Smooth muscle cell (in vitro differentiated cells): ENCODE data around the gene DCUN1D4. TPM values are rescaled to one million over a fixed set of nuclear protein-coding genes. Genes with fewer than 3 reads are reported as not detected.

Experiments used
- DNase-seq: peaks from one replicate; lab custom pipeline; 2025; ENCODE audit not compliant: unreplicated experiment; lab: John Stamatoyannopoulos, UW
- H2AFZ ChIP-seq: fragments of 200-600 bp; sonication (generic); 2 replicates; pipeline ENCODE4 v1.6.0; 2016; ENCODE audit warnings: antibody characterized with exemption, low read depth, mild to moderate bottlenecking
- H3F3A ChIP-seq: fragments of 200-600 bp; sonication (generic); 2 replicates; pipeline ENCODE4 v1.6.0; 2017; ENCODE audit warnings: antibody characterized with exemption, low read depth
- H3K27ac ChIP-seq: fragments of 200-600 bp; sonication (generic); 2 replicates; pipeline ENCODE4 v1.5.1; 2016; ENCODE audit warnings: low read depth, mild to moderate bottlenecking
- H3K27me3 ChIP-seq: fragments of 200-600 bp; sonication (generic); 2 replicates; pipeline ENCODE4 v1.6.1; 2016; ENCODE audit warnings: low read depth, mild to moderate bottlenecking
- H3K36me3 ChIP-seq: fragments of 200-600 bp; sonication (generic); 2 replicates; pipeline ENCODE4 v1.5.1; 2016; ENCODE audit warnings: low read depth
- H3K4me1 ChIP-seq: fragments of 200-600 bp; sonication (generic); 2 replicates; pipeline ENCODE4 v1.5.1; 2016; ENCODE audit warnings: low read depth
- H3K4me2 ChIP-seq: fragments of 200-600 bp; sonication (generic); 2 replicates; pipeline ENCODE4 v1.6.0; 2016; ENCODE audit warnings: mild to moderate bottlenecking
- H3K4me3 ChIP-seq: fragments of 200-600 bp; sonication (generic); 2 replicates; pipeline ENCODE4 v1.5.1; 2016; ENCODE audit warnings: mild to moderate bottlenecking
- H3K79me2 ChIP-seq: fragments of 200-600 bp; sonication (generic); 2 replicates; pipeline ENCODE4 v1.6.0; 2016; ENCODE audit warnings: low read depth, mild to moderate bottlenecking
- H3K9ac ChIP-seq: fragments of 200-600 bp; sonication (generic); 2 replicates; pipeline ENCODE4 v1.6.0; 2016; ENCODE audit warnings: low read depth
- H3K9me3 ChIP-seq: fragments of 200-600 bp; sonication (generic); replicated peaks from 2 replicates; pipeline ENCODE4 v1.5.1; 2016; ENCODE audit warnings: low read depth
- H4K20me1 ChIP-seq: fragments of 200-600 bp; sonication (generic); 2 replicates; pipeline ENCODE4 v1.6.0; 2016; ENCODE audit warnings: low read depth
- WGBS: methylation state at CpG from one replicate; pipeline ENCODE4 v1.1.7; 2016; ENCODE audit warnings: low lambda C conversion rate; 5-methylcytosine and 5-hydroxymethylcytosine counted together
- polyA plus RNA-seq: library from polyadenylated mRNA; unstranded; fragments of >200 nt; fragmentation: Nextera tagmentation; extraction: Ambion mirVana; gene quantifications from 2 replicates; pipeline ENCODE4 v1.2.1, GENCODE V29; 2016
- total RNA-seq: library from RNA; depleted of rRNA; stranded (reverse); fragments of >200 nt; gene quantifications from 2 replicates; pipeline ENCODE4 v1.2.3, GENCODE V29; 2014
- TF ChIP-seq, protein P1 (sequence below): fragments of 200-600 bp; sonication (generic); IDR thresholded peaks from 2 replicates; pipeline ENCODE4 v1.5.1; 2017; ENCODE audit warnings: borderline replicate concordance, mild to moderate bottlenecking, antibody characterized with exemption; ENCODE audit not compliant: insufficient read depth, poor library complexity, severe bottlenecking

Gene DCUN1D4
- total and polyA plus RNA-seq, 2 experiments from 2014 or later, result 14.1 to 22.9 TPM

DNA sequence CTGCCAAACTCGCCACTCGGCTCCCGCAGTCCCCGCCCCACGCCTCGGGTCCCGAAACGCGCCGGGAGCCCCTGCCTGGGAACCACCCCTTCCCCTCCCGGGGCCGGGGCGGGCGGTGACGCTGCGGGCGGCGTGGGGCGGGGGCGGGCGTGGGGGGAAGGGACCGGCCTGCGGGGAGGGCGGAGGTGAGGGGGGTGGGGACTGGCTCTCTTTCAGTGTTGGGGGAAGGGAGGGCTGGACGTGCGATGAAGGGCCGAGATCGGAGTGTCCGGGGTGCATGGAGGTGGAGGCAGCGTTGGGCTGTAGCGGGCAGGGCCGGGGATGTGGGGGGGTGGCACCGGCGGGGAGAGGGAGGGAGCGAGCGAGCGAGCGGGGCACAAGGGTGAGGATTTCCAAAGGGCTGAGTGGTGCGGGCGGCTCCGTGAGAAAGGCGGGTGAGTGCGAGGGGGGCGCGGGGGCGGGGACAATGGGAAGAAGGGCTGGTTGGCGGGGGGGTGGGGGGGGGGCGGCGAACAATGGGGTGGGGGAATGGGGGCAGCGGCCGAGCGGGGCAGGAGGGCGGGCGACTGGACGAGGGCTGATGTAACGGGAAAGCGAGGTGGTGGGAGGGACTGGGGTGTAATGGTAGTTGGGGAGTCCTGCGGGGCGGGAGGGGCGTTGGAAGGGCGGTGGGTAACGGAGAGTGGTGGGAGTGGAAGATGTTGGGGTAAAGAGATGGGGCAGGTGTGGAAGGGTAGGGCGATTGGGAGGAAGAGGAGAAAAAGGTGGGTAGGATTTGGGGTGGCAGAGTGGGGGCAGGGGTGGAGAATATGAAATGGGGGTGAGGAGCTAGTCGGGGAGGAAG is 578 bp downstream of the DCUN1D4 start:
- Histone ChIP-seq H3K36me3 (no peaks in the 10 kb centered on the region), H3K27me3 (no peaks in the 10 kb centered on the region), H3F3A (no peaks in the 10 kb centered on the region), H3K27ac (peak overlapping the region; percentile 71), H3K4me1 (peaks cover 29% of the 10 kb centered on the region), H2AFZ (peak overlapping the region; percentile 85), H3K4me3 (peak overlapping the region; percentile 75), H3K9ac (peak overlapping the region; percentile 57), H3K4me2 (peak overlapping the region; percentile 92), H3K9me3 (no peaks in the 10 kb centered on the region), H4K20me1 (peaks cover 38% of the 10 kb centered on the region), H3K79me2 (peaks cover 38% of the 10 kb centered on the region)
- TF ChIP-seq, protein P1, sequence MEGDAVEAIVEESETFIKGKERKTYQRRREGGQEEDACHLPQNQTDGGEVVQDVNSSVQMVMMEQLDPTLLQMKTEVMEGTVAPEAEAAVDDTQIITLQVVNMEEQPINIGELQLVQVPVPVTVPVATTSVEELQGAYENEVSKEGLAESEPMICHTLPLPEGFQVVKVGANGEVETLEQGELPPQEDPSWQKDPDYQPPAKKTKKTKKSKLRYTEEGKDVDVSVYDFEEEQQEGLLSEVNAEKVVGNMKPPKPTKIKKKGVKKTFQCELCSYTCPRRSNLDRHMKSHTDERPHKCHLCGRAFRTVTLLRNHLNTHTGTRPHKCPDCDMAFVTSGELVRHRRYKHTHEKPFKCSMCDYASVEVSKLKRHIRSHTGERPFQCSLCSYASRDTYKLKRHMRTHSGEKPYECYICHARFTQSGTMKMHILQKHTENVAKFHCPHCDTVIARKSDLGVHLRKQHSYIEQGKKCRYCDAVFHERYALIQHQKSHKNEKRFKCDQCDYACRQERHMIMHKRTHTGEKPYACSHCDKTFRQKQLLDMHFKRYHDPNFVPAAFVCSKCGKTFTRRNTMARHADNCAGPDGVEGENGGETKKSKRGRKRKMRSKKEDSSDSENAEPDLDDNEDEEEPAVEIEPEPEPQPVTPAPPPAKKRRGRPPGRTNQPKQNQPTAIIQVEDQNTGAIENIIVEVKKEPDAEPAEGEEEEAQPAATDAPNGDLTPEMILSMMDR, result no peak
- 0% methylated on average over 3 of the region's 64 CpGs for WGBS
- DNase-seq, result peak; percentile 83

DNA sequence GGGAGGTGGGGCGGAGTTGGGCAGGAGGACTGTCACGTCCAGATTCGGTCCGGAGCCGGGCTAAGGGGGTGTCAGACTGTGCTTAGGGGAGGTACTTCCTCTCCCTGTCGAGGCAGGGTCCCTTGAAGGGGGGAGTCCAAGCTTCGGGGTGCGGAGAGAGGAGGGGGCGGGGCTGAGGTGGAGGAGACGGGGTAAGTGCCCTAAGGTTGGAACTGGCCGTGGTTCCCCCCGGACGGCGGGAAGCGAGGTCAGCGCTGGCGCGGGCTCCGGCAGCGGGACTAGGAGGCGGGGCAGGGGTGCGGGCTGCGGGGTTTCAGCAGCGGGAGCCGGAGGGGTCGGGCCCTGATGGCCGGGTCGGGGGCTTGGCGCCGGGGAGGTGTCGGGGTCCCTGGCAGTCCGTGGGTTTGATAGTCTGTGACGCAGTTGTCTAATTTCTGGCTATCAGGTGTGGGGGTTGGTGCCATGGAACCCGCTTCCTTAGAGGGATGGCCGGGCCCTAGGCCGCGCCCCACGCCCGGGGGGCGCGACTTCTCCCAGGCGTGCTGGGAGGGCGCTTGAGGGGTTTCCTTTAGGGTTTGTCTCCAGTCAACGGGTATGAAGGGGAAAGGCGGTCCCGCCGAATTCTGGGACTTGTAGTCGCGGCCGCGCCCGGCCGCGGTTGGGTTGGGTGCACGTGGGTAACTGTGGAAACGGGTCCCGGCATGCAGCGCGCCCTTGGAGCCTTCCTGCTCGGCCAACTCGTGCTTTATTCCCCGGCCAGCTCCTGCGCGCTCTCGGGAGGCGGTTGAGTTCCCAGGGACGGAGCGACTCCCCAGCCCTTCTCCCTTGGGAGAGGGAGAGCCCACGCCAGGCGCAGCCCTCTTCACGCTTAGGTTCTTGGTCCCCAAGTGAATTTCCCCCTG is 1.5 kb downstream of the DCUN1D4 start:
- DNase-seq, result peak; percentile 71
- Histone ChIP-seq H3K4me3 (peak overlapping the region; percentile 75), H3K9ac (peak overlapping the region; percentile 58), H3K36me3 (no peaks in the 10 kb centered on the region), H3K4me2 (peak overlapping the region; percentile 92), H3K27ac (peak overlapping the region; percentile 56), H3K79me2 (peaks cover 47% of the 10 kb centered on the region), H3K27me3 (no peaks in the 10 kb centered on the region), H4K20me1 (peaks cover 47% of the 10 kb centered on the region), H3K4me1 (peaks cover 37% of the 10 kb centered on the region), H3K9me3 (no peaks in the 10 kb centered on the region), H2AFZ (peak overlapping the region; percentile 85), H3F3A (no peaks in the 10 kb centered on the region)
- WGBS, result under 1% methylated on average over 40 of the region's 71 CpGs
- TF ChIP-seq, protein P1, result no peak

DNA sequence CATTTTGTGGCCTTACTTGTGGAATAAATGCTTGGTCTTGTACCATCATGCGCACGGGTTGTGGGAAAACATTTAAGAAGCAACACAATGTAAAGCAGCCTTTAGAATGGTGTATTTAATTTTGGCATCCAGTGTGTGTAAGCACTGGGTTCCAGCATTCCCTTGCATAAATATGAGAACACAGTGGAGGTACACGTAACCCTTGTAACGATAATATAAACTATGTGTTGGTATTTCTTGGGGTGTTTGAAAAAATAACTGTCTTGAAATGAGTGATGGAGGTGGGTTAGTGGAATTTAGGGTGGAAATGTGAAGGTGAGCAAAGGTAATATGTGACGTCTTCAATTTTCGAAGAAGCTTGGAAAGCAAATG is 2.1 kb downstream of the DCUN1D4 start:
- no peaks in the 10 kb centered on the region for H3K36me3 ChIP-seq
- 47% methylated on average over 6 of the region's 6 CpGs for WGBS
- TF ChIP-seq, protein P1, result no peak
- H3K27ac ChIP-seq, result peak overlapping the region; percentile 56
- H3K4me2 ChIP-seq, result peak overlapping the region; percentile 92
- H3K27me3 ChIP-seq, result no peaks in the 10 kb centered on the region
- peak overlapping the region; percentile 58 for H3K9ac ChIP-seq
- DNase-seq, result no peak
- no peaks in the 10 kb centered on the region for H3K9me3 ChIP-seq
- H3K4me3 ChIP-seq, result peak overlapping the region; percentile 75
- no peaks in the 10 kb centered on the region for H3F3A ChIP-seq
- H4K20me1 ChIP-seq, result peaks cover 53% of the 10 kb centered on the region
- peaks cover 43% of the 10 kb centered on the region for H3K4me1 ChIP-seq
- peak overlapping the region; percentile 85 for H2AFZ ChIP-seq
- H3K79me2 ChIP-seq, result peaks cover 53% of the 10 kb centered on the region
